OCI-LY3 (cell line): ENCODE results near the gene KRTCAP2.

ENCODE experiments used
- EZH2phosphoT487 ChIP-seq: fragments of 200-600 bp; shearing (Covaris generic); IDR thresholded peaks from 2 replicates; pipeline ENCODE4 v1.6.1; 2018; ENCODE audit warnings: antibody characterized with exemption, mixed run types, low read depth
- TF ChIP-seq, protein P1 (sequence below): fragments of 200-600, 300-600 bp; sonication (generic); IDR thresholded peaks from 2 replicates; pipeline ENCODE4 v1.5.1; 2014; ENCODE audit warnings: antibody characterized with exemption, low read length, low read depth

DNA sequence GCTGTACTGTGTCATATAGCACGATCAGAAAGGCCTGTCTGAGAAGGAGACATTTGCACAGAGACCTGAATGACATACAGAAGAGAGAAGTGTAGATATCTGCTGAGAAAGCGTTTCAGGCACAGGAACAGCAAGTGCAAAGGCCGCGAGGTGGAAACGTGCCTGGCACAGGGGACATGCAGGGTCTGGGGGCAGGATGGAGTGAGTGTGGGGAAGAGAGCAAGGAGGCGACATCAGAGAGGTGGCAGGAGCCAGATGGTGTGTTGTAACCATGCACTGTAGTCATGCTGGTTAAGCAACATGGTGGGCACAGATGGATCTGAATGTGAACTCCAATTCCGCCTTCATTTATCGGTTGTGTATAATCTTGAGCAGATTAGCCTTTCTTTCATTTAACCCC is 13.0 kb downstream of the KRTCAP2 start:
- TF ChIP-seq, protein P1, sequence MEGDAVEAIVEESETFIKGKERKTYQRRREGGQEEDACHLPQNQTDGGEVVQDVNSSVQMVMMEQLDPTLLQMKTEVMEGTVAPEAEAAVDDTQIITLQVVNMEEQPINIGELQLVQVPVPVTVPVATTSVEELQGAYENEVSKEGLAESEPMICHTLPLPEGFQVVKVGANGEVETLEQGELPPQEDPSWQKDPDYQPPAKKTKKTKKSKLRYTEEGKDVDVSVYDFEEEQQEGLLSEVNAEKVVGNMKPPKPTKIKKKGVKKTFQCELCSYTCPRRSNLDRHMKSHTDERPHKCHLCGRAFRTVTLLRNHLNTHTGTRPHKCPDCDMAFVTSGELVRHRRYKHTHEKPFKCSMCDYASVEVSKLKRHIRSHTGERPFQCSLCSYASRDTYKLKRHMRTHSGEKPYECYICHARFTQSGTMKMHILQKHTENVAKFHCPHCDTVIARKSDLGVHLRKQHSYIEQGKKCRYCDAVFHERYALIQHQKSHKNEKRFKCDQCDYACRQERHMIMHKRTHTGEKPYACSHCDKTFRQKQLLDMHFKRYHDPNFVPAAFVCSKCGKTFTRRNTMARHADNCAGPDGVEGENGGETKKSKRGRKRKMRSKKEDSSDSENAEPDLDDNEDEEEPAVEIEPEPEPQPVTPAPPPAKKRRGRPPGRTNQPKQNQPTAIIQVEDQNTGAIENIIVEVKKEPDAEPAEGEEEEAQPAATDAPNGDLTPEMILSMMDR = no peak
- no peak for TF ChIP-seq EZH2phosphoT487
